CD4-positive, alpha-beta T cell treated with Interleukin-12 subunit alpha and Interleukin-12 subunit beta, for 1 hour (primary cell): Measurements from ENCODE around the gene FOS.
"Not testable (repeated sequence)": the region's sequence is repeated elsewhere in the genome, so short reads cannot be mapped to it uniquely, and the experiment has no call there.

Source experiments
- DNase-seq: peaks from one replicate; pipeline ENCODE4 v3.0.0-alpha.2; 2020

Gene FOS

DNA sequence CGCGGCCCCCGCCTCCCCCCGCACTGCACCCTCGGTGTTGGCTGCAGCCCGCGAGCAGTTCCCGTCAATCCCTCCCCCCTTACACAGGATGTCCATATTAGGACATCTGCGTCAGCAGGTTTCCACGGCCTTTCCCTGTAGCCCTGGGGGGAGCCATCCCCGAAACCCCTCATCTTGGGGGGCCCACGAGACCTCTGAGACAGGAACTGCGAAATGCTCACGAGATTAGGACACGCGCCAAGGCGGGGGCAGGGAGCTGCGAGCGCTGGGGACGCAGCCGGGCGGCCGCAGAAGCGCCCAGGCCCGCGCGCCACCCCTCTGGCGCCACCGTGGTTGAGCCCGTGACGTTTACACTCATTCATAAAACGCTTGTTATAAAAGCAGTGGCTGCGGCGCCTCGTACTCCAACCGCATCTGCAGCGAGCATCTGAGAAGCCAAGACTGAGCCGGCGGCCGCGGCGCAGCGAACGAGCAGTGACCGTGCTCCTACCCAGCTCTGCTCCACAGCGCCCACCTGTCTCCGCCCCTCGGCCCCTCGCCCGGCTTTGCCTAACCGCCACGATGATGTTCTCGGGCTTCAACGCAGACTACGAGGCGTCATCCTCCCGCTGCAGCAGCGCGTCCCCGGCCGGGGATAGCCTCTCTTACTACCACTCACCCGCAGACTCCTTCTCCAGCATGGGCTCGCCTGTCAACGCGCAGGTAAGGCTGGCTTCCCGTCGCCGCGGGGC lies at the start of gene FOS:
Gene FOS (plus strand): TSS at position 407 of the 731 bp plus-strand sequence. CDS start 155 bp downstream, at position 562.
- peak; percentile 97 for DNase-seq

- no peak for DNase-seq
Measured at GRCh38 chr14:75229661-75230139, 48.9 kb upstream of the FOS start.

- peak; percentile 77 for DNase-seq
Measured at GRCh38 chr14:75230140-75230792, 48.4 kb upstream of the FOS start.

DNA sequence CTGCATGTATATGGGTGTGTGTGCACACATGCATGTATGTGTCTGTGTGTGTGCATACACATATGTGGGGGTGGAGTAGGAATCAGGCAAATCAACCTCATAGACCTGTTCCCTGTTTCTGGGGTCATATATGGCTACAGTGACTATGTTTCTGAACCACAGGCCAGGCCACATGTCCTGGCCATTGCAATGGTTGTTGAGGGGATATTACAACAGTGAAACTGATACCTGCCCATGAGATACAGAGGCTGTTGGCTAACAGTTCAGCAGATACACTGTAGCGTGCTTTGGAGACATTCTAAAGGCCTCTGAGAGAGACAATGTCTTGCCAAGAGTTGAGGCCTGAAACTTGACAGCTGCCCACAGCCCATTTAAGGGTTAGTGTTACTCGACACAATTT lies 47.3 kb upstream of the FOS start:
- no peak for DNase-seq

DNA sequence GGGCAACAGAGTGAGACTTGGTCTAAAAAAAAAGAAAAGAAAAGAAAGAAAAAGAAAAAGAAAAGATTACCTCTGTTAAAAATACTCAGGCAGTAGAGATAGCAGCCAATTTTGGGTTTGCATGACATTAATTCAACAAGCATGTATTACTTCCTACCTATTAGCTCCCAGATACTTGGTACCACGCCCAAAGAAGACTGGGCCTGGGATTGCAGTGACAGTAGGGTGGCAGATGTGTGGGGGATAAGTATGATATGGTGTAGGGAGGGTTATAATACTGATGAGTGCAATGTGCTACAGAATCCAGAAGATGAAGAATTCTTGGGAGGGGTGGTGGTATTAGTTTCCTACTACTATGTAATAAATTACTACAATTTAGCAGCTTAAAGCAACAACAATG lies 46.4 kb upstream of the FOS start:
- DNase-seq = no peak

DNA sequence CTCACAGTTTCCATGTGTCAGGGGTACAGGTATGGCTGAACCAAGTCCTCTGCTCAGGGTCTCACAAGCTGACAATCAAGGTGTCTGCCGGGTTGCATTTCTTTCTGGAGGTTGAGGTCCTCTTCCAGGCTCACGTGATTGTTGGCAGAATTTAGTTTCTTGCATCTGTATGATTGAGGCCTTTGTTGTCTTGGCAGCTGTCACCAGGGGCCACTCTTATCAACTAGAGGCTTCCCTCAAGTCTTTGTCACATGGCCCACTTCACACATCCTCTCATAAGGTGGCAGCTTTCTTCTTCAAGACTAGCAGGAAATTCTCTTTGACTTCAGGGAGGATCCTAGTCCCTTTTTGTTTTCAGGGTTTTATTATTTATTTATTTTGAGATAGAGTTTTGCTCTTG lies 46.0 kb upstream of the FOS start:
- peak; percentile 82 for DNase-seq

DNA sequence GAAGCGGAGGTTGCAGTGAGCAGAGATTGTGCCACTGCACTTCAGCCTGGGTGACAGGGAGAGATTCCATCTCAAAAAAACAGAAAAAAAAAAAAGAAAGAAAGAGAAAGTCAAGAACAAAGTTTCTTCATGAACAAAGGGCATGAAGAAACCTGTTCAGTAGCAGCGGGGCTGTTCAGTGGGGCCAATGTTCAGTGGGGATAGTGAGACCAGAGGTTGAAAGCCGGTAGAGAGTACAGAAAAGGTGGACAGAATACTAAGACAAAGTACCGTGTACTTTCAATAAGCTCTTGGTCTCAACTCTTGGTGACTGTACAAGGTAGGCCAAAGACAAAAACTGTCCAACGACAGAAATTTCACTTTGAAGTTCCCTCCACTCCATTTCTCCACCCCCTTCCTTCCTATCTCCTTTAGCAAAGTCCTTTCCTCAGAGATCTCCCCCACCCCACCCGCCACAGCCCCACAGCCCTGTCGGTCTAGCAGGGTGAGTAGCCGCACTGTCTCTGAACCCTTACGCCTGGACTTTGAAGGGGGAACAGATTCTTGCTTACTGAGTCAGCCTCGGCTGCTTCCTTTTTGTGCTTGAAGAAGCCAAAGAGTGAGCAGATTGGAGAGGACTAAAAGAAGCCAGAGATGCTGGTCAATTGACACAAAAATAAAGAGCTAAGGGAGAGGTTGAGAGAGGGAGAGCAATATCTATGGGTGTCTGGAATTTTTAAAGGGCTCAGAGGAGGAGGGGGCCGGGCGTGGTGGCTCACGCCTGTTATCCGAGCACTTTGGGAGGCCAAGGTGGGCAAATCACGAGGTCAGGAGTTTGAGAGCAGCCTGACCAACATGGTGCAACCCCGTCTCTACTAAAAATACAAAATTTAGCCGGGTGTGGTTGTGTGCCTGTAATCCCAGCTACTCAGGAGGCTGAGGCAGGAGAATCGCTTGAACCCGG lies 44.2 kb upstream of the FOS start:
- DNase-seq = no peak

- not testable (repeated sequence) for DNase-seq
Measured at GRCh38 chr14:75235198-75235597, 43.4 kb upstream of the FOS start.

DNA sequence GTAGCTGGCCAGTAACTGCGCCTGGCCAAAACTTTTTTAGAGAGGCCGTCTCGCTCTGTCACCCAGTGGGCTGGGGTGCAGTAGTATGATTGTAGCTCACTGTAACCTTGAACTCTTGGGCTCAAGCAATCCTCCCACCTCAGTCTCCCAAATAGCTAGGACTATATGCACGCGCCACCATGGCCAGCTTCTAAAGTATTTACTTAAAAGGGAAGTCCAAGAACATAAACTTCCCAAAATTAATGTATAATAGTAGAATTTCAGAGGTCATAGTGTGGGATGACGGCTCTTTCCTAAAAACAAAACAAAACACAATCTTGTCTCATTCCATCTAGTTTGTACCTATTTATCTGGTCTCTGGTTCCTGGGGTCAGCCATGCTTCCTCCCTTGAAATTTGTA lies 42.2 kb upstream of the FOS start:
- no peak for DNase-seq

DNA sequence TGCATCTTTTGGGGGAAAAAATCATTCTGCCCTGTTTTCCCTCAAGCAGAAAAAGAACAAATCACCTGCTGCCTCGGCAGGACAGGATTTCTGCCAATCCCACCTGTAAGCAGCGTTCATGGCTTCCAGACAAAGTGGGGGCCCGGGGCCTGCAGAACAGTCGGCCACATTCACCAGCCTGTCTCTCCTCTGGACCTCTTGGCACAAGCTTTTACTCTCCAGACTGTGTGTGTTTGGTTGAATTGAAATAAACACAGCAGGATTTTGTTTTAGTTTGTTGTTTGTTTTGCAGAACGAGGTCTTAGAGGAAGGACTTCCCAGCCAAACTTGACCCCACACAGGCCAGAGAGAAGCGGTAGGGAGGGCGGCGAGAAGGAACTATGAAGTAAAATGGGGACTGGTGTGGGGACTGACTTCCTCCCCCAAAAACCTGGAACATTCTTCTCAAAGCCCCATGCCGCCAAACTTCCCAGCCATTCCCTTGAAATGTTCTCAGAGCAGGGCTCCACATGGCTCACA lies 41.7 kb upstream of the FOS start:
- DNase-seq = no peak

DNA sequence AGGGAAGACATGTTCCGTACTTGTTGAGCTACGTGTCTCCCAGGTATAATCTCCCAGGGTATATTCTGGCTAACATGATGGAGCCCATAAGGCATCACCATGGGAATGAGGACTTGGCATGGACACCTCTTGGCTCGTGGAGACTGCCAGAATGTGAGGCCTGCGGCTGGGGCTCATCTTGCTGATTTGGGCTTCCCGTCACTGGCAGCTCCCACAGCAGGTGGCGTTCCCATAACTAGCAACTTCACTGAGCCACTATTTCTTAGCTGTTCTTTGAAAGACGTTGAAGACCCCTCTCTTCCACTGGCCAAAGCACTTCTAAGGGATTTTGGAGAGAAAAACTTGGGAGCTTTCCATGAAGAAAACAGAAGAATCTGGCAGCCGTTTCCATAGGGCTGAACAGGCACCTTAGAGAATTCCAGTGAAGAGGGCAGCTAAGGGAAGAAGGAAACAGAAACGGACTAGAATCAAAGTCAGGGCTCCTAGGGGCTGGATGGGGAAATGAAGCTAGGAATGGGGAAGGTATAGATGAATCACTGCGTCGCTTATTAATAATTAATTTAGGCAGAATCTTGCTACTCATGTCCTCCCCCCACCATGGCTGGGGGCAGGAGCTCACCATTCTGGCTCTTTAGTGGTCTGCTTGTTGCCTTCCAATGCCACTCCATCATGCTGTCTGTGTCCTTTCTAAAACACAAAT lies 39.7 kb upstream of the FOS start:
- no peak for DNase-seq

DNA sequence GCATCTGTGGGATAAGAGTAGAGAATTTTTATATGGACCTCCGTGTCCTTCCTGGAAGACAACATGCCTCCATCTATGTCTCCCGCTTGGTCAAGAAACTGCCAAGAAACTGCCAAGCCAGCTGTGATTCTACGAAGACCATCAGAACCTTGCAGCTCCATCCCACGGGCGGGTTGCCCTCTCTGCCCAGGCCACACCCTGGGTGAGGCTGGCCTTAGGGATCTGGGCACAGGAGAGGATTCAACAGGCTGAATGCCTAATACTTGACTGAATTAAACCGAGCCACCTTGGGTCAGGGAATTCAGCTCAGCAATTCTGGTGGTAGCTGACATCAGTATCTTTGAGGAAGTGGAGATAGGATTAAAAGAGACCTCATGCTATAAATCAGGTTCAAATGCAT lies 37.8 kb upstream of the FOS start:
- no peak for DNase-seq

DNA sequence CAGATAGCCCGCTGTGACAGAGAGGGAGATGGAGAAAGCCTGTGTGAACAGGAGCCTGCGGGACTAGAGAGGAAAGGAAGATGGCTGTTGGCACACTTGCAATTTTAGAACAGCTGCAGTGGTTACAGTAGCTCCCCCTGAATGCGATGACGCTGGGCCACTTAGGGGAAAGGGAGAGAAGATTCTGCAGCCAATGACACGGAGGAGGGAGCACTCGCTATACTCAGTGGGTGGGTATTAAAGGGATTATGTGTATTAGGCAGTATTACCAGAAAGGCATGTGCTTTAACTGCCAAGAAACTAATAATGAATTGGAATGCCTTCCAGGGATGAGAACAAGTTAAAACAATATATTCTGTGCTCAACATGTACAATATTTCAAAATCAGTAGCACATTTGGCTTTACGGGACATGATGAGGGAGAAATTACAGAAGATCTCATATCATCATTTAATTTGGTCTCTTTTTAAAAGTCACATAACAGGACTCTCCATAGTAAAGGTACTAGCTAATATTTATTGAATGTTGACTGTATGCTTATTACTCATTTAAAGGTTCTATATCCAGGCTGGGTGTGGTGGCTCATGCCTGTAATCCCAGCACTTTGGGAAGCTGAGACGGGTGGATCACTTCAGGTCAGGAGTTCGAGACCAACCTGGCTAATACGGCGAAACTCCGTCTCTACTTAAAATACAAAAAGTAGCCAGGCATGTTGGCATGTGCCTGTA lies 35.9 kb upstream of the FOS start:
- no peak for DNase-seq

- no peak for DNase-seq
Measured at GRCh38 chr14:75244121-75244520, 34.5 kb upstream of the FOS start.

GRCh38 chr14:75246546-75247285 lies 31.9 kb upstream of the FOS start:
- no peak for DNase-seq

DNA sequence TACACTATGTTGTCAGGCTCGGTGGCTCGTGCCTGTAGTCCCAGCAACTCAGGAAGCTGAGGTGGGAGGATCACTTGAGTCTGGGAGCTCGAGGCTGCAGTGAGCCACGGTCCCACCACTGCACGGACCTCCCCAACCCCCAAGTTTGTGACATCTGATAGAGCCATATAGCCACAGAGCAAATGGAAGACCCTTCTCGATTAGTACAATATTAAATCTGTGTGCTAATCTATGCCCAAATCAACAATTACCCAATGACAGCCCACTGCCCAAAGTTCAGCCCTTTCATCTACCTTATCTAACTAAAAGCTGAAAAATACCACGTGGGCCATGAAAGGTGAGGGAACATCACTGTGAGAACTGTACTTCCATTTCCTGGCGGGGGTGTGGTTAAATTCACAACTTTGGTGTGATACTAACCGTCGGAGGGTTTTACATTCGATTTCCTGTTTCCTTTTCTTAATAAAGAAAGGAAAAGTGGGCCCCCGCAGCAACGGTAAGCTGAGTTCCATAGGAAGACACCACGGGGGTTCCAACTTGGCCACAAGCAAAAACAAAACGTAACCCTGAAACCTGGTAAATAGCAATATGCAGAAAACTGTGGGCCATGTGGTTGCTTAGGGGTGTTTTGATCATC lies 31.2 kb upstream of the FOS start:
- DNase-seq = peak; percentile 86

DNA sequence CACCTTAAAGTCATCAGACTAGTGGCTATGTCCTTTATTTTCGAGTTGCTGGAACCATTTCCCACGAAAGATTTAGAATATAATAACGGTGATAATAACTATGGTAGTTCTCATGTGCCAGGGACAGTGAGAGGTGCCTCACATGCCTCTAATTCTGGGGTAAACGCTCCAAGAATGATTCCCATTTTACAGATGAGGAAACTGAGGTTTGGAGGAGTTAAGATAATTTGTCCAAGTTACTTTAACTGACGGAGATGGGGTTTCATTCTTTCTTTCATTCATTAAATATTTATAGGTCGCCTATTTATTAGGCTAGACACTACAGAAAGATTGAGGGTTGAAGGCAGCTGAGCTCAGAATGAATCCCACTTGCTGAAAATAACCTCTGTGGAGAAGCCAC lies 30.7 kb upstream of the FOS start:
- no peak for DNase-seq

DNA sequence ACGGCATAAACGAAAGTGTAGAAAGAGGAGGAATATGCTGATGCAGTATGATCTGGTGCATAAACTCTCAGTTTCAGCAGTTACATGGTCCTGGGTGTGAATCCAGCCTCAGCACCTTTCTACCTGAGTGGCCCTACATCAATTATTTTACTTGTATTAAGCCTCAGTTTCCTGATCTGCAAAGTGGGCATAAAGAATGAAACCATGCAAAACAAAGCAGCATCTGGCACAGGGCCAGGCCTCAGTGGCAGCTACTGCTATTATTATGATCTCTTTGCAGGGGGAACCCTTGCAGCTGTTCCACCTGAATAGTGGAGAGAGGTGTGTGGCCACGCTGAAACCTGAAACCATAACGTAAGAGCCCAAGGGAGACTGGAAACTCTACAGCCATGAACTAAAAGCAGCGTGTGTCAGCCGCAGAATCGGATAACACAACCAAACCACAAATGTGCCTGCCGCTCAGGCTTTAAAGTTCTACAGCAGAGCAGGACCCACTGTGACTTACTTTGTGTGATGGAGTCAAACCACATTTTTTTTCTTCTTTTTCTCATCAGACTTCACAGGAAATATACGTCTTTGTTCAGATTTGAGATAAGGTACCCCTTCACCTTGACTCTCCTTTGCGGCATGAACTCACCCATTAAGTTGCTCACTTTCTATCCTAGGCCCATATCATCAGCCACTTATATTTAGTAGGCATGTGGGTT lies 29.2 kb upstream of the FOS start:
- peak; percentile 92 for DNase-seq

GRCh38 chr14:75249958-75250336 lies 28.7 kb upstream of the FOS start:
- DNase-seq = no peak

DNA sequence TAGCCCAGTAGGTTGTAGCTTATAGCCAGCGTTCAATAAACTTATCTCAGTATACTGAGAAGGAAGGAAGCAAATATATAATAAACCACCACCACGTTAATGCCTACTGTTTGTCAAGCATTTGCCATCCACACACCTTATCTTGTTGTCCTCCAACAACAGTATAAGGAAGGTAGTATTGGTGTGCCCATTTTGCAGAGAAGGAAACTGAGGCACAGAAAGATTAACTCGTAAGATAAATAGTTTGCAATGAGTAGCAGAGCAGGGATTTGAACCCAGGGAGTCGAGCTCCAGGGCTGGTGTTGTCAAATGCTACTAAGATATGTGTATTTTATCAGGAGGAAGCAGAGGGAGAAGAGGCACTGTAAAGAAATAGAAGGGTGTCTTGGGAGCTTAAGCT lies 27.8 kb upstream of the FOS start:
- DNase-seq = no peak
